Measurements from ENCODE around the gene SLC26A1.

SLC26A1 gene

GRCh38 chr4:960636-961350 lies 32.4 kb downstream of the SLC26A1 start:
- Histone ChIP-seq H3K27me3 (ENCODE audit: control insufficient read depth in 1 of 2, insufficient read depth in 2 of 2, low read length in 2 of 2) (no peaks in the 10 kb centered on the region), H3K4me1 (ENCODE audit: control insufficient read depth, insufficient read depth, low read length) (no peaks in the 10 kb centered on the region), H3K27ac (ENCODE audit: low read length) (no peak overlapping the region), H3K36me3 (ENCODE audit: control insufficient read depth in 2 of 2, insufficient read depth in 2 of 2, low read length in 2 of 2) (peaks cover 0 to 11% of the 10 kb centered on the region in 2 donors), H3K9ac (ENCODE audit: low read length in 2 of 2) (no peak overlapping the region), H3K4me3 (ENCODE audit: low read length in 2 of 2) (no peak overlapping the region), H3K9me3 (ENCODE audit: control insufficient read depth in 2 of 2, low read length in 2 of 2) (no peaks in the 10 kb centered on the region)

- H3K4me3 ChIP-seq (ENCODE audit: low read length in 2 of 2), result no peak overlapping the region
- H3K27ac ChIP-seq (ENCODE audit: low read length), result no peak overlapping the region
- H3K4me1 ChIP-seq (ENCODE audit: control insufficient read depth, insufficient read depth, low read length), result no peaks in the 10 kb centered on the region
- H3K9ac ChIP-seq (ENCODE audit: low read length in 2 of 2), result no peak overlapping the region
- H3K27me3 ChIP-seq (ENCODE audit: control insufficient read depth in 1 of 2, insufficient read depth in 2 of 2, low read length in 2 of 2), result no peaks in the 10 kb centered on the region
- no peaks in the 10 kb centered on the region for H3K9me3 ChIP-seq (ENCODE audit: control insufficient read depth in 2 of 2, low read length in 2 of 2)
- H3K36me3 ChIP-seq (ENCODE audit: control insufficient read depth in 2 of 2, insufficient read depth in 2 of 2, low read length in 2 of 2), result peaks cover 0 to 11% of the 10 kb centered on the region in 2 donors
Observed at GRCh38 chr4:960140-960635, 33.0 kb downstream of the SLC26A1 start.

- Histone ChIP-seq H3K36me3 (ENCODE audit: control insufficient read depth in 2 of 2, insufficient read depth in 2 of 2, low read length in 2 of 2) (peaks cover 0 to 12% of the 10 kb centered on the region in 2 donors), H3K4me1 (ENCODE audit: control insufficient read depth, insufficient read depth, low read length) (no peaks in the 10 kb centered on the region), H3K9ac (ENCODE audit: low read length in 2 of 2) (no peak overlapping the region)
Observed at GRCh38 chr4:959338-960139, 33.7 kb downstream of the SLC26A1 start.

GRCh38 chr4:958696-959337 lies 34.4 kb downstream of the SLC26A1 start:
- peaks cover 0 to 15% of the 10 kb centered on the region in 2 donors for H3K36me3 ChIP-seq (ENCODE audit: control insufficient read depth in 2 of 2, insufficient read depth in 2 of 2, low read length in 2 of 2)
- no peaks in the 10 kb centered on the region for H3K27me3 ChIP-seq (ENCODE audit: control insufficient read depth in 1 of 2, insufficient read depth in 2 of 2, low read length in 2 of 2)
- no peak overlapping the region for H3K4me3 ChIP-seq (ENCODE audit: low read length in 2 of 2)
- no peaks in the 10 kb centered on the region for H3K4me1 ChIP-seq (ENCODE audit: control insufficient read depth, insufficient read depth, low read length)
- no peak overlapping the region for H3K27ac ChIP-seq (ENCODE audit: low read length)
- H3K9ac ChIP-seq (ENCODE audit: low read length in 2 of 2), result no peak overlapping the region
- H3K9me3 ChIP-seq (ENCODE audit: control insufficient read depth in 2 of 2, low read length in 2 of 2), result no peaks in the 10 kb centered on the region

More at GRCh38 chr4:959338-960139, 33.7 kb downstream of the SLC26A1 start:
- no peak overlapping the region for H3K4me3 ChIP-seq (ENCODE audit: low read length in 2 of 2)
- no peak overlapping the region for H3K27ac ChIP-seq (ENCODE audit: low read length)
- H3K27me3 ChIP-seq (ENCODE audit: control insufficient read depth in 1 of 2, insufficient read depth in 2 of 2, low read length in 2 of 2), result no peaks in the 10 kb centered on the region
- no peaks in the 10 kb centered on the region for H3K9me3 ChIP-seq (ENCODE audit: control insufficient read depth in 2 of 2, low read length in 2 of 2)

- no peak overlapping the region for H3K9ac ChIP-seq (ENCODE audit: low read length in 2 of 2)
- no peak overlapping the region for H3K27ac ChIP-seq (ENCODE audit: low read length)
- no peaks in the 10 kb centered on the region for H3K9me3 ChIP-seq (ENCODE audit: control insufficient read depth in 2 of 2, low read length in 2 of 2)
- no peaks in the 10 kb centered on the region for H3K27me3 ChIP-seq (ENCODE audit: control insufficient read depth in 1 of 2, insufficient read depth in 2 of 2, low read length in 2 of 2)
- peaks cover 0 to 17% of the 10 kb centered on the region in 2 donors for H3K36me3 ChIP-seq (ENCODE audit: control insufficient read depth in 2 of 2, insufficient read depth in 2 of 2, low read length in 2 of 2)
- H3K4me3 ChIP-seq (ENCODE audit: low read length in 2 of 2), result no peak overlapping the region
- no peaks in the 10 kb centered on the region for H3K4me1 ChIP-seq (ENCODE audit: control insufficient read depth, insufficient read depth, low read length)
Observed at GRCh38 chr4:958314-958665, 34.9 kb downstream of the SLC26A1 start.

- H3K9me3 ChIP-seq (ENCODE audit: control insufficient read depth in 2 of 2, low read length in 2 of 2), result no peaks in the 10 kb centered on the region
- no peaks in the 10 kb centered on the region for H3K4me1 ChIP-seq (ENCODE audit: control insufficient read depth, insufficient read depth, low read length)
- no peak overlapping the region for H3K4me3 ChIP-seq (ENCODE audit: low read length in 2 of 2)
- no peak overlapping the region for H3K9ac ChIP-seq (ENCODE audit: low read length in 2 of 2)
- no peak overlapping the region for H3K27ac ChIP-seq (ENCODE audit: low read length)
- no peaks in the 10 kb centered on the region for H3K27me3 ChIP-seq (ENCODE audit: control insufficient read depth in 1 of 2, insufficient read depth in 2 of 2, low read length in 2 of 2)
- H3K36me3 ChIP-seq (ENCODE audit: control insufficient read depth in 2 of 2, insufficient read depth in 2 of 2, low read length in 2 of 2), result peaks cover 0 to 19% of the 10 kb centered on the region in 2 donors
Observed at GRCh38 chr4:957581-958313, 35.5 kb downstream of the SLC26A1 start.

- peaks cover 0 to 17% of the 10 kb centered on the region in 2 donors for H3K36me3 ChIP-seq (ENCODE audit: control insufficient read depth in 2 of 2, insufficient read depth in 2 of 2, low read length in 2 of 2)
Observed at GRCh38 chr4:957231-957580, 36.0 kb downstream of the SLC26A1 start.

GRCh38 chr4:956531-957230 lies 36.5 kb downstream of the SLC26A1 start:
- H3K9ac ChIP-seq (ENCODE audit: low read length in 2 of 2), result no peak overlapping the region
- H3K4me1 ChIP-seq (ENCODE audit: control insufficient read depth, insufficient read depth, low read length), result no peaks in the 10 kb centered on the region
- H3K36me3 ChIP-seq (ENCODE audit: control insufficient read depth in 2 of 2, insufficient read depth in 2 of 2, low read length in 2 of 2), result peaks cover 0 to 13% of the 10 kb centered on the region in 2 donors
- H3K4me3 ChIP-seq (ENCODE audit: low read length in 2 of 2), result no peak overlapping the region
- H3K9me3 ChIP-seq (ENCODE audit: control insufficient read depth in 2 of 2, low read length in 2 of 2), result no peaks in the 10 kb centered on the region
- no peak overlapping the region for H3K27ac ChIP-seq (ENCODE audit: low read length)
- no peaks in the 10 kb centered on the region for H3K27me3 ChIP-seq (ENCODE audit: control insufficient read depth in 1 of 2, insufficient read depth in 2 of 2, low read length in 2 of 2)

More at GRCh38 chr4:957231-957580, 36.0 kb downstream of the SLC26A1 start:
- Histone ChIP-seq H3K9me3 (ENCODE audit: control insufficient read depth in 2 of 2, low read length in 2 of 2) (no peaks in the 10 kb centered on the region), H3K27me3 (ENCODE audit: control insufficient read depth in 1 of 2, insufficient read depth in 2 of 2, low read length in 2 of 2) (no peaks in the 10 kb centered on the region), H3K4me1 (ENCODE audit: control insufficient read depth, insufficient read depth, low read length) (no peaks in the 10 kb centered on the region), H3K27ac (ENCODE audit: low read length) (no peak overlapping the region), H3K9ac (ENCODE audit: low read length in 2 of 2) (no peak overlapping the region), H3K4me3 (ENCODE audit: low read length in 2 of 2) (no peak overlapping the region)

GRCh38 chr4:955931-956381 lies 37.2 kb downstream of the SLC26A1 start:
- H3K9me3 ChIP-seq (ENCODE audit: control insufficient read depth in 2 of 2, low read length in 2 of 2), result no peaks in the 10 kb centered on the region
- no peak overlapping the region for H3K27ac ChIP-seq (ENCODE audit: low read length)
- peaks cover 0 to 15% of the 10 kb centered on the region in 2 donors for H3K36me3 ChIP-seq (ENCODE audit: control insufficient read depth in 2 of 2, insufficient read depth in 2 of 2, low read length in 2 of 2)
- no peak overlapping the region for H3K4me3 ChIP-seq (ENCODE audit: low read length in 2 of 2)
- no peak overlapping the region for H3K9ac ChIP-seq (ENCODE audit: low read length in 2 of 2)
- no peaks in the 10 kb centered on the region for H3K27me3 ChIP-seq (ENCODE audit: control insufficient read depth in 1 of 2, insufficient read depth in 2 of 2, low read length in 2 of 2)
- no peaks in the 10 kb centered on the region for H3K4me1 ChIP-seq (ENCODE audit: control insufficient read depth, insufficient read depth, low read length)
